ENCODE results near the gene CPA4.
A peak's percentile ranks its signal among the peaks of the same experiment; 100 is the strongest.

Gene CPA4

GRCh38 chr7:130346177-130346905, 53.4 kb downstream of the CPA4 start:
- peak in 1 of 2 donors; percentile 10 for ATAC-seq

GRCh38 chr7:130346941-130347340, 54.0 kb downstream of the CPA4 start:
- no peak for ATAC-seq

- ATAC-seq: no peak
These were observed 57.2 kb downstream of the CPA4 start for GRCh38 chr7:130349911-130350782.

GRCh38 chr7:130350945-130351790, 58.2 kb downstream of the CPA4 start:
- no peak for ATAC-seq

- ATAC-seq: no peak
These were observed 58.8 kb downstream of the CPA4 start for GRCh38 chr7:130351791-130352090.

GRCh38 chr7:130352194-130353074, 59.5 kb downstream of the CPA4 start:
- no peak for ATAC-seq

GRCh38 chr7:130353196-130353595, 60.2 kb downstream of the CPA4 start:
- ATAC-seq: no peak

- ATAC-seq: no peak
These were observed 63.3 kb downstream of the CPA4 start for GRCh38 chr7:130356121-130356875.

- ATAC-seq: no peak
These were observed 64.1 kb downstream of the CPA4 start for GRCh38 chr7:130356876-130357611.

- ATAC-seq: no peak
These were observed 65.5 kb downstream of the CPA4 start for GRCh38 chr7:130358471-130358870.

GRCh38 chr7:130359276-130359857, 66.4 kb downstream of the CPA4 start:
- no peak for ATAC-seq

- ATAC-seq: no peak
These were observed 67.6 kb downstream of the CPA4 start for GRCh38 chr7:130360518-130360917.

- ATAC-seq: no peak
These were observed 68.7 kb downstream of the CPA4 start for GRCh38 chr7:130361681-130362080.

- ATAC-seq: no peak
These were observed 69.4 kb downstream of the CPA4 start for GRCh38 chr7:130362251-130362816.

GRCh38 chr7:130363026-130363847, 70.3 kb downstream of the CPA4 start:
- peak; percentile 32 to 57 for ATAC-seq

GRCh38 chr7:130364451-130364850, 71.5 kb downstream of the CPA4 start:
- no peak for ATAC-seq

GRCh38 chr7:130365088-130365487, 72.1 kb downstream of the CPA4 start:
- ATAC-seq: no peak

- peak in 1 of 2 donors; percentile 26 for ATAC-seq
These were observed 72.8 kb downstream of the CPA4 start for GRCh38 chr7:130365511-130366441.

Data from activated CD4-positive, CD25-positive, alpha-beta regulatory T cell treated with anti-CD3 and anti-CD28 coated beads, Interleukin-2, amount 50 U/mL, for 24 hours (primary cell).